HG02571 (cell line): ENCODE measurements around the gene MECR.

Experiments used
- ATAC-seq: cut with Tn5 transposase; IDR thresholded peaks from one replicate; pipeline ENCODE4 v1.9.1; 2021; ENCODE audit warnings: mild to moderate bottlenecking, moderate library complexity; ENCODE audit not compliant: unreplicated experiment

The MECR gene

GRCh38 chr1:29209173-29209572 lies 21.6 kb downstream of the MECR start:
- ATAC-seq = no peak

GRCh38 chr1:29208442-29208841 lies 22.3 kb downstream of the MECR start:
- no peak for ATAC-seq

- peak; percentile 58 for ATAC-seq
Observed at GRCh38 chr1:29202584-29203340, 28.0 kb downstream of the MECR start.

- no peak for ATAC-seq
Observed at GRCh38 chr1:29202053-29202452, 28.7 kb downstream of the MECR start.

- no peak for ATAC-seq
Observed at GRCh38 chr1:29201595-29202051, 29.1 kb downstream of the MECR start.

GRCh38 chr1:29200906-29201594 lies 29.7 kb downstream of the MECR start:
- ATAC-seq = no peak

GRCh38 chr1:29197993-29198392 lies 32.7 kb downstream of the MECR start:
- ATAC-seq = no peak

GRCh38 chr1:29197590-29197924 lies 33.2 kb downstream of the MECR start:
- no peak for ATAC-seq

- no peak for ATAC-seq
Observed at GRCh38 chr1:29196863-29197589, 33.7 kb downstream of the MECR start.

- ATAC-seq = no peak
Observed at GRCh38 chr1:29195881-29196291, 34.8 kb downstream of the MECR start.

GRCh38 chr1:29193879-29194455 lies 36.8 kb downstream of the MECR start:
- ATAC-seq = no peak

- ATAC-seq = no peak
Observed at GRCh38 chr1:29190718-29191117, 40.0 kb downstream of the MECR start.

- no peak for ATAC-seq
Observed at GRCh38 chr1:29186707-29187106, 44.0 kb downstream of the MECR start.

- ATAC-seq = no peak
Observed at GRCh38 chr1:29186252-29186651, 44.5 kb downstream of the MECR start.

- ATAC-seq = no peak
Observed at GRCh38 chr1:29183287-29183686, 47.4 kb downstream of the MECR start.

- ATAC-seq = peak; percentile 84
Observed at GRCh38 chr1:29181413-29182225, 49.1 kb downstream of the MECR start, which contains the start of gene SRSF4. Gene SRSF4, minus strand, starts transcription at chr1:29181900. Its CDS starts 148 bp downstream, at chr1:29181752.

- ATAC-seq = no peak
Observed at GRCh38 chr1:29180497-29181412, 50.0 kb downstream of the MECR start.

GRCh38 chr1:29179641-29180184 lies 51.0 kb downstream of the MECR start:
- ATAC-seq = no peak

- ATAC-seq = no peak
Observed at GRCh38 chr1:29177022-29177705, 53.6 kb downstream of the MECR start.
